HEK293 (cell line): Measurements from ENCODE around the gene NRGN.

Experiments used
- CTCF ChIA-PET: fragments of 350-600 bp; formaldehyde crosslinking; extraction: SDS; loops from one replicate; lab custom pipeline; 2021; ENCODE audit warnings: antibody characterized with exemption; lab: Yijun Ruan, JAX
- POLR2A ChIA-PET: fragments of 300-600 bp; formaldehyde crosslinking; extraction: SDS; loops from one replicate; lab custom pipeline; 2020; ENCODE audit warnings: antibody characterized with exemption, inconsistent platforms; lab: Yijun Ruan, JAX
- H3K27ac ChIP-seq: fragments of 200-500 bp; sonication (Bioruptor generic); 2 replicates; pipeline ENCODE4 v1.5.1; 2014; ENCODE audit warnings: low read depth, low read length, control low read depth, inconsistent platforms; ENCODE audit errors: extremely low read depth
- H3K36me3 ChIP-seq, 2 experiments: fragments of 200-500 bp in 1 of 2; sonication (Bioruptor generic) in 1 of 2; 1 replicate in 1 of 2; 2 replicates in 1 of 2; pipeline ENCODE4 v1.5.1; 2014 to 2017; ENCODE audit warnings: inconsistent platforms in 2 of 2, low read length in 2 of 2; ENCODE audit not compliant: control insufficient read depth in 2 of 2, insufficient read depth in 1 of 2
- H3K4me1 ChIP-seq: fragments of 200-500 bp; sonication (Bioruptor generic); 2 replicates; pipeline ENCODE4 v1.5.1; 2014; ENCODE audit warnings: mild to moderate bottlenecking, low read length, inconsistent platforms; ENCODE audit not compliant: control insufficient read depth, insufficient read depth
- H3K4me3 ChIP-seq: 2 replicates; pipeline ENCODE4 v1.5.1; 2011; ENCODE audit warnings: low read depth, mild to moderate bottlenecking, control low read depth, low read length, moderate library complexity
- H3K9me3 ChIP-seq: fragments of 200-500 bp; sonication (Bioruptor generic); 2 replicates; pipeline ENCODE4 v1.5.1; 2014; ENCODE audit warnings: low read depth, low read length, inconsistent platforms; ENCODE audit not compliant: control insufficient read depth, insufficient read depth
- GLIS2 ChIP-seq: fragments of 450-650 bp; formaldehyde crosslinking; IDR thresholded peaks from 2 replicates; pipeline ENCODE4 v1.5.1; 2016; ENCODE audit warnings: missing biosample characterization, missing genetic modification characterization
- KLF16 ChIP-seq: fragments of 450-650 bp; formaldehyde crosslinking; IDR thresholded peaks from 2 replicates; pipeline ENCODE4 v1.5.1; 2017; ENCODE audit warnings: missing biosample characterization, missing genetic modification characterization
- PATZ1 ChIP-seq: fragments of 450-650 bp; formaldehyde crosslinking; IDR thresholded peaks from 2 replicates; pipeline ENCODE4 v1.5.1; 2016; ENCODE audit warnings: missing biosample characterization, missing genetic modification characterization
- SP2 ChIP-seq: fragments of 450-650 bp; formaldehyde crosslinking; IDR thresholded peaks from 2 replicates; pipeline ENCODE4 v1.5.1; 2016; ENCODE audit warnings: missing biosample characterization, missing genetic modification characterization
- ZBTB20 ChIP-seq: fragments of 450-650 bp; formaldehyde crosslinking; IDR thresholded peaks from 2 replicates; pipeline ENCODE4 v1.5.1; 2016; ENCODE audit warnings: missing biosample characterization, missing genetic modification characterization
- ZBTB26 ChIP-seq: fragments of 450-650 bp; formaldehyde crosslinking; optimal IDR thresholded peaks from 2 replicates; pipeline ENCODE3; 2016; ENCODE audit warnings: missing biosample characterization, mild to moderate bottlenecking, missing genetic modification characterization
- ZBTB48 ChIP-seq: fragments of 450-650 bp; formaldehyde crosslinking; IDR thresholded peaks from 2 replicates; pipeline ENCODE4 v1.5.1; 2016; ENCODE audit warnings: missing biosample characterization, missing genetic modification characterization
- ZIC2 ChIP-seq: fragments of 450-650 bp; formaldehyde crosslinking; IDR thresholded peaks from 2 replicates; pipeline ENCODE4 v1.5.1; 2016; ENCODE audit warnings: missing biosample characterization, missing genetic modification characterization
- ZNF571 ChIP-seq: fragments of 450-650 bp; formaldehyde crosslinking; IDR thresholded peaks from 2 replicates; pipeline ENCODE4 v1.5.0; 2017; ENCODE audit warnings: missing biosample characterization, missing genetic modification characterization
- ZNF792 ChIP-seq: fragments of 450-650 bp; formaldehyde crosslinking; IDR thresholded peaks from 2 replicates; pipeline ENCODE4 v1.5.1; 2016; ENCODE audit warnings: missing biosample characterization, missing genetic modification characterization
- ZXDB ChIP-seq: fragments of 450-650 bp; formaldehyde crosslinking; IDR thresholded peaks from 2 replicates; pipeline ENCODE4 v1.5.1; 2016; ENCODE audit warnings: missing biosample characterization, missing genetic modification characterization
- TF ChIP-seq, protein P1 (sequence below): fragments of 450-650 bp; formaldehyde crosslinking; IDR thresholded peaks from 2 replicates; pipeline ENCODE4 v1.5.1; 2016; ENCODE audit warnings: missing biosample characterization, missing genetic modification characterization
- TF ChIP-seq, protein P2 (sequence below): fragments of 450-650 bp; formaldehyde crosslinking; IDR thresholded peaks from 2 replicates; pipeline ENCODE4 v1.5.1; 2016; ENCODE audit warnings: missing biosample characterization, missing genetic modification characterization
- TF ChIP-seq, protein P3 (sequence below): fragments of 450-650 bp; formaldehyde crosslinking; IDR thresholded peaks from 2 replicates; pipeline ENCODE4 v1.5.1; 2016; ENCODE audit warnings: missing biosample characterization, missing genetic modification characterization
- TF ChIP-seq, protein P4 (sequence below): fragments of 450-650 bp; formaldehyde crosslinking; conservative IDR thresholded peaks from 2 replicates; pipeline ENCODE4 v1.5.1; 2016; ENCODE audit warnings: low read depth, missing biosample characterization, missing genetic modification characterization

NRGN gene

DNA sequence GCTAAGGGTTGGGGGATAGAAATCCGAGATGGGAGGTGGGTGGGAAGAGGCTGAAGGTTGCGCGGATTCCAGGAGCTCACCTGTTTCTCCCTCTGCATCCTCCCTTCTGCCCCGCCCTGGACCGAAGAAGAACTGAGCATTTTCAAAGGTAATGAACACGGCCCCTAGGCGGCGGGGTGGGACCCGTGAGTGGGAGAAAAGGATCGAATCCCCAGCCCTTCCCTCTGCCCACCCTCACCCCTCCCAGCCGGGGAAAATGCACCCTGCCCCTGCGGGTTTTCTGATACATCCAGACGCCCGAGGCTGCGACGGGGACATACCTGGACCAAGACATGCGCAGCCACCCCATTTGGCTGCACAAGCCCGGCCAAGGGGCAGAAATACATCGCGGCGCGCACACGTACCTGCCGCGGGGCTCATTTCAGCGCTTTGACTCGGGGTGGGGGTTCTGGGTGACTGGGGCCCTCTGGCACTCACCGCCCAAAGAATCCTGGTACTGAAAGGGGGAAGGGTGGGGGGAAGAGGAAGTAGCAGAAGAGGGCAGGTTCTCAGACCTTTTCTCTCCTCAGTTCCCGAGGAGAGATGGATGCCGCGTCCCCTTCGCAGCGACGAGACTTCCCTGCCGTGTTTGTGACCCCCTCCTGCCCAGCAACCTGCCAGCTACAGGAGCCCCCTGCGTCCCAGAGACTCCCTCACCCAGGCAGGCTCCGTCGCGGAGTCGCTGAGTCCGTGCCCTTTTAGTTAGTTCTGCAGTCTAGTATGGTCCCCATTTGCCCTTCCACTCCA is 6.3 kb downstream of the NRGN start:
- POLR2A ChIA-PET, result interaction anchor here (0.9 to 1.9 kb wide), 12 partner anchors 10 to 1142 kb away, joined by 3 to 10 read pairs (median 4); partner anchors contain the start of genes HYLS1, MSANTD2 and TBRG1
- no peaks in the 10 kb centered on the region for H3K36me3 ChIP-seq
- no peaks in the 10 kb centered on the region for H3K9me3 ChIP-seq
- H3K27ac ChIP-seq, result no peak overlapping the region; the same call in 1 of the 2 replicates
- peak overlapping the region; percentile 53 for H3K4me3 ChIP-seq
- TF ChIP-seq, protein P1, sequence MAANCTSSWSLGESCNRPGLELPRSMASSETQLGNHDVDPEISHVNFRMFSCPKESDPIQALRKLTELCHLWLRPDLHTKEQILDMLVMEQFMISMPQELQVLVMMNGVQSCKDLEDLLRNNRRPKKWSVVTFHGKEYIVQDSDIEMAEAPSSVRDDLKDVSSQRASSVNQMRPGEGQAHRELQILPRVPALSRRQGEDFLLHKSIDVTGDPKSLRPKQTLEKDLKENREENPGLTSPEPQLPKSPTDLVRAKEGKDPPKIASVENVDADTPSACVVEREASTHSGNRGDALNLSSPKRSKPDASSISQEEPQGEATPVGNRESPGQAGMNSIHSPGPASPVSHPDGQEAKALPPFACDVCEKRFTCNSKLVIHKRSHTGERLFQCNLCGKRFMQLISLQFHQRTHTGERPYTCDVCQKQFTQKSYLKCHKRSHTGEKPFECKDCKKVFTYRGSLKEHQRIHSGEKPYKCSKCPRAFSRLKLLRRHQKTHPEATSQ (tag by site-specific recombination), result no peak
- TF ChIP-seq ZNF571 (tag by site-specific recombination), result no peak
- peak; percentile 29; the same call in 1 of the 2 replicates for TF ChIP-seq PATZ1
- peak; percentile 43; the same call in 1 of the 2 replicates for TF ChIP-seq ZBTB20 (tag by site-specific recombination)
- TF ChIP-seq ZIC2 (tag by site-specific recombination), result peak; percentile 33; the same call in 1 of the 2 replicates
- no peak for TF ChIP-seq KLF16 (tag by site-specific recombination)
- TF ChIP-seq GLIS2 (tag by site-specific recombination), result 0 out of 2 replicates have a peak, but pooled peaks have one; percentile 19
- TF ChIP-seq, all 188 proteins: peak for 4
- no peaks in the 10 kb centered on the region for H3K4me1 ChIP-seq
- CTCF ChIA-PET, result interaction anchor here (0.6 to 2.0 kb wide), 12 partner anchors 10 to 200 kb away, joined by 3 to 23 read pairs (median 4); no protein-coding TSS in a partner anchor

- H3K27ac ChIP-seq, result no peak overlapping the region; the same call in 1 of the 2 replicates
- H3K4me3 ChIP-seq, result peak overlapping the region; percentile 53
- H3K36me3 ChIP-seq, result no peaks in the 10 kb centered on the region
- POLR2A ChIA-PET, result interaction anchor here (0.9 to 1.9 kb wide), 12 partner anchors 10 to 1141 kb away, joined by 3 to 10 read pairs (median 4); partner anchors contain the start of genes HYLS1, MSANTD2 and TBRG1
- H3K4me1 ChIP-seq, result no peaks in the 10 kb centered on the region
- CTCF ChIA-PET, result interaction anchor here (0.6 to 2.0 kb wide), 16 partner anchors 9 to 199 kb away, joined by 3 to 23 read pairs (median 4); no protein-coding TSS in a partner anchor
- no peaks in the 10 kb centered on the region for H3K9me3 ChIP-seq
- TF ChIP-seq ZNF792 (tag by site-specific recombination), result no peak
- peak; percentile 51 for TF ChIP-seq ZXDB (tag by site-specific recombination)
- peak; percentile 70 for TF ChIP-seq SP2 (tag by site-specific recombination)
- TF ChIP-seq, protein P2, sequence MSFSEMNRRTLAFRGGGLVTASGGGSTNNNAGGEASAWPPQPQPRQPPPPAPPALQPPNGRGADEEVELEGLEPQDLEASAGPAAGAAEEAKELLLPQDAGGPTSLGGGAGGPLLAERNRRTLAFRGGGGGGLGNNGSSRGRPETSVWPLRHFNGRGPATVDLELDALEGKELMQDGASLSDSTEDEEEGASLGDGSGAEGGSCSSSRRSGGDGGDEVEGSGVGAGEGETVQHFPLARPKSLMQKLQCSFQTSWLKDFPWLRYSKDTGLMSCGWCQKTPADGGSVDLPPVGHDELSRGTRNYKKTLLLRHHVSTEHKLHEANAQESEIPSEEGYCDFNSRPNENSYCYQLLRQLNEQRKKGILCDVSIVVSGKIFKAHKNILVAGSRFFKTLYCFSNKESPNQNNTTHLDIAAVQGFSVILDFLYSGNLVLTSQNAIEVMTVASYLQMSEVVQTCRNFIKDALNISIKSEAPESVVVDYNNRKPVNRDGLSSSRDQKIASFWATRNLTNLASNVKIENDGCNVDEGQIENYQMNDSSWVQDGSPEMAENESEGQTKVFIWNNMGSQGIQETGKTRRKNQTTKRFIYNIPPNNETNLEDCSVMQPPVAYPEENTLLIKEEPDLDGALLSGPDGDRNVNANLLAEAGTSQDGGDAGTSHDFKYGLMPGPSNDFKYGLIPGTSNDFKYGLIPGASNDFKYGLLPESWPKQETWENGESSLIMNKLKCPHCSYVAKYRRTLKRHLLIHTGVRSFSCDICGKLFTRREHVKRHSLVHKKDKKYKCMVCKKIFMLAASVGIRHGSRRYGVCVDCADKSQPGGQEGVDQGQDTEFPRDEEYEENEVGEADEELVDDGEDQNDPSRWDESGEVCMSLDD, result 0 out of 2 replicates have a peak, but pooled peaks have one; percentile 52
- peak; percentile 56 for TF ChIP-seq ZBTB26 (tag by site-specific recombination)
- 0 out of 2 replicates have a peak, but pooled peaks have one; percentile 48 for TF ChIP-seq PATZ1
- TF ChIP-seq, protein P3, sequence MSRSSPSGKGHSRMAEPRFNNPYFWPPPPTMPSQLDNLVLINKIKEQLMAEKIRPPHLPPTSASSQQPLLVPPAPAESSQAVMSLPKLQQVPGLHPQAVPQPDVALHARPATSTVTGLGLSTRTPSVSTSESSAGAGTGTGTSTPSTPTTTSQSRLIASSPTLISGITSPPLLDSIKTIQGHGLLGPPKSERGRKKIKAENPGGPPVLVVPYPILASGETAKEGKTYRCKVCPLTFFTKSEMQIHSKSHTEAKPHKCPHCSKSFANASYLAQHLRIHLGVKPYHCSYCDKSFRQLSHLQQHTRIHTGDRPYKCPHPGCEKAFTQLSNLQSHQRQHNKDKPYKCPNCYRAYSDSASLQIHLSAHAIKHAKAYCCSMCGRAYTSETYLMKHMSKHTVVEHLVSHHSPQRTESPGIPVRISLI (tag by site-specific recombination), result peak; percentile 67; the same call in 1 of the 2 replicates
- TF ChIP-seq, protein P4, sequence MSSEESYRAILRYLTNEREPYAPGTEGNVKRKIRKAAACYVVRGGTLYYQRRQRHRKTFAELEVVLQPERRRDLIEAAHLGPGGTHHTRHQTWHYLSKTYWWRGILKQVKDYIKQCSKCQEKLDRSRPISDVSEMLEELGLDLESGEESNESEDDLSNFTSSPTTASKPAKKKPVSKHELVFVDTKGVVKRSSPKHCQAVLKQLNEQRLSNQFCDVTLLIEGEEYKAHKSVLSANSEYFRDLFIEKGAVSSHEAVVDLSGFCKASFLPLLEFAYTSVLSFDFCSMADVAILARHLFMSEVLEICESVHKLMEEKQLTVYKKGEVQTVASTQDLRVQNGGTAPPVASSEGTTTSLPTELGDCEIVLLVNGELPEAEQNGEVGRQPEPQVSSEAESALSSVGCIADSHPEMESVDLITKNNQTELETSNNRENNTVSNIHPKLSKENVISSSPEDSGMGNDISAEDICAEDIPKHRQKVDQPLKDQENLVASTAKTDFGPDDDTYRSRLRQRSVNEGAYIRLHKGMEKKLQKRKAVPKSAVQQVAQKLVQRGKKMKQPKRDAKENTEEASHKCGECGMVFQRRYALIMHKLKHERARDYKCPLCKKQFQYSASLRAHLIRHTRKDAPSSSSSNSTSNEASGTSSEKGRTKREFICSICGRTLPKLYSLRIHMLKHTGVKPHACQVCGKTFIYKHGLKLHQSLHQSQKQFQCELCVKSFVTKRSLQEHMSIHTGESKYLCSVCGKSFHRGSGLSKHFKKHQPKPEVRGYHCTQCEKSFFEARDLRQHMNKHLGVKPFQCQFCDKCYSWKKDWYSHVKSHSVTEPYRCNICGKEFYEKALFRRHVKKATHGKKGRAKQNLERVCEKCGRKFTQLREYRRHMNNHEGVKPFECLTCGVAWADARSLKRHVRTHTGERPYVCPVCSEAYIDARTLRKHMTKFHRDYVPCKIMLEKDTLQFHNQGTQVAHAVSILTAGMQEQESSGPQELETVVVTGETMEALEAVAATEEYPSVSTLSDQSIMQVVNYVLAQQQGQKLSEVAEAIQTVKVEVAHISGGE (tag by site-specific recombination), result 0 out of 2 replicates have a peak, but pooled peaks have one; percentile 38
- TF ChIP-seq ZBTB48 (tag by site-specific recombination), result peak; percentile 61; the same call in 1 of the 2 replicates
Observed at GRCh38 chr11:124746621-124747243, 7.0 kb downstream of the NRGN start.
